Naive thymus-derived CD4-positive, alpha-beta T cell (primary cell): Measurements from ENCODE around the gene MCMBP. TPM values are rescaled to one million over a fixed set of nuclear protein-coding genes. Genes with fewer than 3 reads are reported as not detected.
"Not testable (repeated sequence)": the region's sequence is repeated elsewhere in the genome, so short reads cannot be mapped to it uniquely, and the experiment has no call there.

Experiments
- ATAC-seq: fragments of 150-1000 bp; cut with Tn5 transposase; 2 replicates; pipeline ENCODE4 v1.10.0; 2021; ENCODE audit warnings: mild to moderate bottlenecking, moderate library complexity
- CTCF ChIA-PET: fragments of 350-600 bp; sonication (Branson Sonifier 250); formaldehyde crosslinking; loops from one replicate; lab custom pipeline; 2021; ENCODE audit warnings: antibody characterized with exemption; lab: Charles Lee
- POLR2A ChIA-PET: fragments of 350-600 bp; sonication (Branson Sonifier 250); formaldehyde crosslinking; loops from one replicate; lab custom pipeline; 2021; ENCODE audit warnings: antibody characterized with exemption, inconsistent platforms; lab: Charles Lee
- DNase-seq, 9 donors: peaks; one replicate each; pipeline versions ENCODE4 v3.0.0 to v3.0.0-alpha.2; 2020 to 2022; ENCODE audit warnings: mixed read lengths in 1 of 9
- H3K27ac ChIP-seq: one replicate; pipeline ENCODE4 v1.7.0; 2013; ENCODE audit warnings: mild to moderate bottlenecking, low read depth, low read length, moderate library complexity
- H3K27me3 ChIP-seq, 2 donors: one replicate each; pipeline ENCODE4 v1.7.0; 2013; ENCODE audit warnings: low read length in 2 of 2, mild to moderate bottlenecking in 2 of 2, moderate library complexity in 2 of 2; ENCODE audit not compliant: control insufficient read depth in 2 of 2, insufficient read depth in 2 of 2
- H3K36me3 ChIP-seq, 3 experiments: 1 replicate in 2 of 3; 2 replicates in 1 of 3; pipeline ENCODE4 v1.7.0; 2013; ENCODE audit warnings: low read length in 3 of 3, mild to moderate bottlenecking in 3 of 3, moderate library complexity in 1 of 3; ENCODE audit not compliant: insufficient read depth in 3 of 3, control insufficient read depth in 2 of 3
- H3K4me1 ChIP-seq, 2 donors: one replicate each; pipeline ENCODE4 v1.7.0; 2013; ENCODE audit warnings: low read length in 2 of 2, mild to moderate bottlenecking in 2 of 2, moderate library complexity in 1 of 2; ENCODE audit not compliant: control insufficient read depth in 2 of 2, insufficient read depth in 2 of 2
- H3K4me3 ChIP-seq: 2 replicates; pipeline ENCODE4 v1.7.0; 2013; ENCODE audit warnings: mild to moderate bottlenecking, low read length
- H3K9me3 ChIP-seq, 3 experiments: 1 replicate in 2 of 3; 2 replicates in 1 of 3; pipeline ENCODE4 v1.7.0; 2013; ENCODE audit warnings: low read length in 3 of 3; ENCODE audit not compliant: control insufficient read depth in 2 of 3
- H3K27ac Mint-ChIP-seq, 9 donors: one replicate each; pipeline ENCODE4 v1.8.0; 2020 to 2022; ENCODE audit warnings: mixed read lengths in 9 of 9, mild to moderate bottlenecking in 8 of 9, moderate library complexity in 5 of 9, inconsistent platforms in 2 of 9
- H3K27me3 Mint-ChIP-seq, 5 donors: one replicate each; pipeline ENCODE4 v1.8.0; 2021 to 2022; ENCODE audit warnings: mixed read lengths in 5 of 5, mild to moderate bottlenecking in 1 of 5
- H3K36me3 Mint-ChIP-seq, 5 donors: one replicate each; pipeline ENCODE4 v1.8.0; 2020 to 2022; ENCODE audit warnings: mixed read lengths in 5 of 5, mild to moderate bottlenecking in 3 of 5, inconsistent platforms in 1 of 5
- H3K4me1 Mint-ChIP-seq, 7 donors: one replicate each; pipeline ENCODE4 v1.8.0; 2020 to 2022; ENCODE audit warnings: mixed read lengths in 7 of 7, mild to moderate bottlenecking in 3 of 7, inconsistent platforms in 1 of 7
- H3K4me3 Mint-ChIP-seq, 10 donors: one replicate each; pipeline ENCODE4 v1.8.0; 2020 to 2022; ENCODE audit warnings: mild to moderate bottlenecking in 10 of 10, mixed read lengths in 10 of 10, moderate library complexity in 6 of 10, inconsistent platforms in 2 of 10
- H3K9me3 Mint-ChIP-seq, 11 donors: one replicate each; pipeline ENCODE4 v1.8.0; 2020 to 2022; ENCODE audit warnings: mixed read lengths in 11 of 11, mild to moderate bottlenecking in 4 of 11, inconsistent platforms in 1 of 11, moderate library complexity in 1 of 11
- intact Hi-C, 2 donors: fragments of 100-400 bp; cut with micrococcal nuclease; formaldehyde crosslinking; loops; one replicate each; pipeline ENCODE4 v1.15.1; 2023
- polyA plus RNA-seq, 2 donors: library from polyadenylated mRNA; unstranded; fragments of 300-500 nt; fragmentation: Illumina TruSeq; gene quantifications; one replicate each; pipeline ENCODE4 v1.2.3, GENCODE V29; 2021
- total RNA-seq, 6 experiments: library from RNA in 5 of 6; stranded (reverse) in 5 of 6; gene quantifications; 1 replicate in 5 of 6; 2 replicates in 1 of 6; pipeline ENCODE4 v1.2.3 and lab custom pipeline; 2021 to 2026

MCMBP gene
- total and polyA plus RNA-seq, 7 experiments from 2014 or later = 30.5 to 82.8 (median 46.0) TPM

DNA sequence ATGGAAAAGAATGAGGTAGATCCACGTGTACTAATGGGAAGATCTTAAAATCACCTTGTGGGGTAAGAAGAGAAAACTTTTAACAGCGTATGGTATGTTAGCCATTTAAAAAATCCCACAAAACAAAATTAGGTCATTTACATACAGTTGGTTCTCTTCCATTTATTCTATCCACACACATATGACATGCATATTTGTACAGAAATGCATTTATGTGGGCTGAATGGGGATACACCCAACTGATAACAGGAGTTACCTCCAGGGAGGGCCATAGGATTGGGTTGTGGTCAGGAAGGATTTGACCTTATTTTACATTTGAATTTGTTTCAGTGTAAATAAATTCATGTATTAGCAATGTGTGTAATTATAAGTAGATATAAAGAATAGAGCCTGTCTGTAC lies 71.5 kb downstream of the MCMBP start:
- ATAC-seq (no peak), DNase-seq (no peak)
- no peak overlapping the region for H3K4me3 Mint-ChIP-seq
- no peak overlapping the region for H3K4me3 ChIP-seq
- no peak overlapping the region for H3K27ac Mint-ChIP-seq
- no peaks in the 10 kb centered on the region for H3K27me3 ChIP-seq
- ChIA-PET POLR2A (interaction anchor here (0.6 kb wide), 1 partner anchor 12 kb away, joined by 4 read pairs; no protein-coding TSS in a partner anchor), CTCF (no interaction called here)
- intact Hi-C loops = no loop called here
- peaks cover 0 to 8% (median 2%) of the 10 kb centered on the region in 7 donors for H3K4me1 Mint-ChIP-seq
- no peaks in the 10 kb centered on the region for H3K9me3 ChIP-seq
- H3K9me3 Mint-ChIP-seq = no peaks in the 10 kb centered on the region
- no peaks in the 10 kb centered on the region for H3K27me3 Mint-ChIP-seq
- H3K36me3 ChIP-seq = peaks cover 0 to 15% (median 0%) of the 10 kb centered on the region in 3 experiments
- H3K36me3 Mint-ChIP-seq = peaks cover 4 to 31% (median 9%) of the 10 kb centered on the region in 5 donors
- H3K4me1 ChIP-seq = no peaks in the 10 kb centered on the region
- H3K27ac ChIP-seq = no peak overlapping the region

DNA sequence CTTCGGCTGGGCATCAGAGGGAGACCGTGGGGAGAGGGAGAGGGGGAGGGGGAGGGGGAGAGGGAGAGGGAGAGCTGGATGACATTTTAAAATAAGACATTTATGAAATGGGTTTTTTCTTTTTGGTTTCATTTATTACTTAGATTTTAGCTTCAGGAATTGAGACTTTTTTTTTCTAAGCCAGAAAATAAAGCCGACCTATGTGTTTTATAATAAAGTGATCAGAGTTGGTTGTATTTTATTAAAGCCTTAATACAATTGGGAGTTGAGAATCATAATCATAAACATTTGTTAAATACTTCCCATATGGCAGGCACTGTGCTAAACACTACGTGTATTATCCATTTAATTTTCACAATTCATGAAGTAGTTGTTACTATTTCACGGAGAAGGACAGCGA lies 76.6 kb downstream of the MCMBP start:
- ATAC-seq (no peak), DNase-seq (no peak)
- intact Hi-C loops = no loop called here
- H3K27ac Mint-ChIP-seq = no peak overlapping the region
- H3K9me3 ChIP-seq = no peaks in the 10 kb centered on the region
- POLR2A ChIA-PET = no interaction called here
- no peak overlapping the region for H3K4me3 Mint-ChIP-seq
- H3K4me1 Mint-ChIP-seq = peaks cover 0 to 6% (median 0%) of the 10 kb centered on the region in 7 donors
- CTCF ChIA-PET = no interaction called here
- no peak overlapping the region for H3K27ac ChIP-seq
- H3K36me3 Mint-ChIP-seq = peaks cover 2 to 35% (median 8%) of the 10 kb centered on the region in 5 donors
- H3K27me3 ChIP-seq = no peaks in the 10 kb centered on the region
- no peaks in the 10 kb centered on the region for H3K9me3 Mint-ChIP-seq
- H3K4me1 ChIP-seq = no peaks in the 10 kb centered on the region
- H3K36me3 ChIP-seq = peaks cover 0 to 8% (median 0%) of the 10 kb centered on the region in 3 experiments
- H3K27me3 Mint-ChIP-seq = no peaks in the 10 kb centered on the region
- no peak overlapping the region for H3K4me3 ChIP-seq

DNA sequence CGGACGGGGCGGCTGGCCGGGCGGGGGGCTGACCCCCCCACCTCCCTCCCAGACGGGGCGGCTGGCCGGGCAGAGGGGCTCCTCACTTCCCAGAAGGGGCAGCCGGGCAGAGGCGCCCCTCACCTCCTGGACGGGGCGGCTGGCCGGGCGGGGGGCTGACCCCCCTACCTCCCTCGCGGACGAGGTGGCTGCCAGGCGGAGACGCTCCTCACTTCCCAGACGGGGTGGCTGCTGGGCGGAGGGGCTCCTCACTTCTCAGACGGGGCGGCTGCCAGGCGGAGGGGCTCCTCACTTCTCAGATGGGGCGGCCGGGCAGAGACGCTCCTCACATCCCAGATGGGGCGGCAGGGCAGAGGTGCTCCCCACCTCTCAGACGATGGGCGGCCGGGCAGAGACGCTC lies 77.5 kb downstream of the MCMBP start:
- CTCF ChIA-PET, ATAC-seq, H3K4me1 Mint-ChIP-seq, H3K9me3 ChIP-seq, intact Hi-C loops, H3K27me3 Mint-ChIP-seq, H3K4me3 Mint-ChIP-seq, H3K4me3 ChIP-seq, DNase-seq, H3K27ac ChIP-seq, POLR2A ChIA-PET, H3K9me3 Mint-ChIP-seq, H3K36me3 ChIP-seq, H3K27me3 ChIP-seq, H3K27ac Mint-ChIP-seq, H3K4me1 ChIP-seq: not testable (repeated sequence)
- H3K36me3 Mint-ChIP-seq = peaks cover 2 to 35% (median 8%) of the 10 kb centered on the region in 5 donors

DNA sequence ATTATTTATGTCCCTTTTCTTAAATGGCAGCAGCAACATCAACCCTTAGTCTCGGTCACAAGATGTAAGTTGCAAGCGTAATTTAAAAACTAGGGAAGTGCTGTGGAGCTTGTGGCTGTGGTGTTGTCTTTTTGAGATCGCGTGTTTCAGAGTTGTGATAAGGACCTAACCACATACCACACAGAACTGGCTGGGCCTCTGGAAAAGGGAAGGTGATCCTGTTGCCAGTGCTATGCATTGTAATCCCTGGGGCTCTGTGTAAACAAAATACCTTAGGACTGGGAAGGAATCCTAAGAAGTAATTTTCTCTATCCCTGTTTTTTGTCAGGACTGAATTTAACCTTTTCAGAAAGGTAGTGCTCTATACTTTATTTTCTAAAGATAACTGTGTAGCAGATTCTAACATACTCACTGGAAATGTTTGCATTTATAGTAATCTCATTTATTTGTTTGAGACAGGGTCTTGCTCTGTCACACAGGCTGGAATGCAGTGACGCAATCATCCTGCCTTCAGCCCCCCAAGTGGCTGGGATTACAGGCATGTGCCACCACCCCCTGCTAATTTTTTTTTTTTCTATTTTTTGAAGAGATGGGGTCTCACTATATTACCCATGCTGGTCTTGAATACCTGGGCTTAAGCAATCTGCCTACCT lies 86.4 kb downstream of the MCMBP start:
- intact Hi-C loops = no loop called here
- H3K27ac Mint-ChIP-seq = no peak overlapping the region
- Histone ChIP-seq H3K27me3 (no peaks in the 10 kb centered on the region), H3K4me1 (peaks cover 0 to 9% of the 10 kb centered on the region in 2 donors), H3K27ac (no peak overlapping the region), H3K9me3 (no peaks in the 10 kb centered on the region), H3K4me3 (no peak overlapping the region), H3K36me3 (no peaks in the 10 kb centered on the region)
- H3K9me3 Mint-ChIP-seq = peaks cover 0 to 1% (median 0%) of the 10 kb centered on the region in 11 donors
- ChIA-PET CTCF (no interaction called here), POLR2A (no interaction called here)
- H3K36me3 Mint-ChIP-seq = peaks cover 3 to 14% (median 9%) of the 10 kb centered on the region in 5 donors
- DNase-seq = no peak
- H3K4me1 Mint-ChIP-seq = peaks cover 19 to 51% (median 36%) of the 10 kb centered on the region in 7 donors
- peak; percentile 67 for ATAC-seq
- H3K4me3 Mint-ChIP-seq = no peak overlapping the region
- no peaks in the 10 kb centered on the region for H3K27me3 Mint-ChIP-seq

DNA sequence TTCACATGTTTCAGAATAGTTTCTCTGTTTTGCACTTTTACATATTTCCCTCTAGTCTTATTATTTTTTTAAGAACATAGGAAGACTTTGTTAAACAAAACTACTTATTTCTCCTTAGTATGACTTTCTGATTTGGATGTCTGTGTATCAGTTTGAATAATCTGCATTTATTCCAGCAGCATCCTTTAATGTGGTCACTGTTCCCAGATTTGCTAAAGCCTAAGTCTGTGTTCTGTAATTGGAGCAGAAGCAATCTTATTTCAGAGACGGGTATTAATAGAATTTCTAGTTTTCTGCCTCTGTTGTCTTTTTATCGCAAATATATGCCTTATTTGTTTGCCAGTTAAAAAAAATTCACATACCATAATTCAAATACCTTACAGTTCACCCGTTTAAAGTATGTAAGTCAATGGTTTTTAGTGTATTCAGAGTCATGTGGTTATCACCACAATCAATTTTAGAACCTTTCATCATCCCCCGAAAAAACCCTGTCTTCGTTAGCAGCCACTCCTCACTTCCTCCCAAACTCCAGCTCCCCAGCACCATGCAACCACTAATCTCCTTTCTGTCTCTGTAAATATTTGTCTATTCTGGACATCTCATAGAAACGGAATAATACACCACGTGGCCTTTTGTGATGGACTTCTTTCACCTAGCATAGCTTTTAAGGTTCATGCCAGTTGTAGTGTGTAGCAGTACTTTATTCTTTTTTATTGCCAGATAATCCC lies 88.1 kb downstream of the MCMBP start:
- Mint-ChIP-seq H3K27me3 (no peaks in the 10 kb centered on the region), H3K27ac (peak overlapping the region in 7 of 9 donors; percentile 0 to 68 (median 10)), H3K4me1 (peaks cover 19 to 51% (median 36%) of the 10 kb centered on the region in 7 donors), H3K36me3 (peaks cover 4 to 19% (median 10%) of the 10 kb centered on the region in 5 donors), H3K9me3 (peaks cover 0 to 1% (median 0%) of the 10 kb centered on the region in 11 donors), H3K4me3 (peak overlapping the region in 9 of 10 donors; percentile 7 to 69 (median 52))
- H3K27ac ChIP-seq = no peak overlapping the region
- no peaks in the 10 kb centered on the region for H3K27me3 ChIP-seq
- H3K9me3 ChIP-seq = no peaks in the 10 kb centered on the region
- CTCF ChIA-PET = interaction anchor here (0.6 kb wide), 2 partner anchors 766 to 1325 kb away, joined by 3 read pairs; no protein-coding TSS in a partner anchor
- intact Hi-C loops = no loop called here
- ATAC-seq = peak; percentile 83
- DNase-seq = peak in 6 of 9 donors; percentile 1 to 46 (median 36)
- H3K4me3 ChIP-seq = no peak overlapping the region
- no peaks in the 10 kb centered on the region for H3K36me3 ChIP-seq
- POLR2A ChIA-PET = interaction anchor here (0.9 kb wide), 1 partner anchor 27 kb away, joined by 4 read pairs; no protein-coding TSS in a partner anchor
- H3K4me1 ChIP-seq = peaks cover 0 to 9% of the 10 kb centered on the region in 2 donors

DNA sequence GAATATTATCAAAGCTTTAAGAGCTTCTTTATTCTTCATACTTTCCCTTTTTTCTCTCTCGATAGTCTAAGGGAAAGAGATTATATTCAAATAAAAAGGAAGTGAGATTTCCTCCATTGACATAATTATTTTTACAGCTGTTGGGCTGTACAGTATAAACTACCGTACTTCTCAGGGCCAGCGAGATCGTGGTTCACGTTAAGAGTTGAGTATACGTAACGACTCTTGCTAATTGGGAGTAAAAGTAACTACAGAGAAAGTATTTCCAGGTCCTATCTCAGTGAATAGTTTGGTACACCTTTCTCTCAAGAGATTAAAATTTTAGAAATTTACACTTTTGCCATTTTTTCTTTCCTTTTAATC lies 89.0 kb downstream of the MCMBP start:
- intact Hi-C loops = no loop called here
- Histone ChIP-seq H3K27ac (no peak overlapping the region), H3K36me3 (no peaks in the 10 kb centered on the region), H3K9me3 (no peaks in the 10 kb centered on the region), H3K4me1 (peaks cover 0 to 9% of the 10 kb centered on the region in 2 donors), H3K27me3 (no peaks in the 10 kb centered on the region), H3K4me3 (no peak overlapping the region)
- Mint-ChIP-seq H3K27ac (no peak overlapping the region), H3K9me3 (peaks cover 0 to 1% (median 0%) of the 10 kb centered on the region in 11 donors), H3K36me3 (peaks cover 4 to 18% (median 10%) of the 10 kb centered on the region in 5 donors), H3K27me3 (no peaks in the 10 kb centered on the region), H3K4me3 (peak overlapping the region in 2 of 10 donors; percentile 7 to 11), H3K4me1 (peaks cover 20 to 56% (median 37%) of the 10 kb centered on the region in 7 donors)
- ChIA-PET CTCF (no interaction called here), POLR2A (no interaction called here)
- no peak for DNase-seq
- no peak for ATAC-seq
